HG03060 (cell line): ENCODE data around the gene CLCN7.

Experiments used
- ATAC-seq: cut with Tn5 transposase; IDR thresholded peaks from one replicate; pipeline ENCODE4 v1.9.1; 2021; ENCODE audit warnings: low read depth, moderate number of reproducible peaks; ENCODE audit not compliant: unreplicated experiment

CLCN7 gene

DNA sequence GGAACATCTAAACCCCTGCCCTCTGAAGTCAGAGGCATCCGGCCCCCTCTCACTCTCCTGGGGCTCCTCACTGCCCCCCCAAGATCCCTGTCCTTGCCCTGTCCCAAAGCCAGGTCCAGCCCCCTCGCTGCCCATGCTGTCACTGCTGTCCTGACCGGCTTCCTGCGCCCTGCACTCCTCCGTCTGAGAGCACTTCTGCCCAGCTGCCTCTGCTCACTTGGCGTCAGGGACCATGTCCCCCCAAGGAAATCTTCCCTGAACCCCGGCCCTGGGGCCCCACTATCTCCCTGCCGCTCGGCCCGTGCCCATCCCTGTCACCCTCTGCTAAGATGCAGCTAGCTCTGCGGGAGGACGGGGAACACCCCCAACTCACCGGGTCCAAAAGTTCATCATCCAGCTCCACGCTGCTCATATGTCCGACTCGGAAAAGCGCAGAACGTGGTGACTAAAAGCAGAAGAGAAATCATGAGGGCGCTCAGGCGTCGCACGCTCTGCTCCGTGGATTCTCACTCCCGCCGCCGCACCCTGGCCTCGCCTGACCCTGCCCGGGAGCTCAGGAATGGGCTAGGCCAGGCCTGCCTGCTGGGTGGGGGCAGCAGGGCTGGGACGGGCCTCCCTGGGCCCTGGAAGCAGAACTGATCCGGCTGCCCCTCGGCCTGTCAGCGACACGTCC lies 9.8 kb downstream of the CLCN7 start:
- ATAC-seq, result no peak

DNA sequence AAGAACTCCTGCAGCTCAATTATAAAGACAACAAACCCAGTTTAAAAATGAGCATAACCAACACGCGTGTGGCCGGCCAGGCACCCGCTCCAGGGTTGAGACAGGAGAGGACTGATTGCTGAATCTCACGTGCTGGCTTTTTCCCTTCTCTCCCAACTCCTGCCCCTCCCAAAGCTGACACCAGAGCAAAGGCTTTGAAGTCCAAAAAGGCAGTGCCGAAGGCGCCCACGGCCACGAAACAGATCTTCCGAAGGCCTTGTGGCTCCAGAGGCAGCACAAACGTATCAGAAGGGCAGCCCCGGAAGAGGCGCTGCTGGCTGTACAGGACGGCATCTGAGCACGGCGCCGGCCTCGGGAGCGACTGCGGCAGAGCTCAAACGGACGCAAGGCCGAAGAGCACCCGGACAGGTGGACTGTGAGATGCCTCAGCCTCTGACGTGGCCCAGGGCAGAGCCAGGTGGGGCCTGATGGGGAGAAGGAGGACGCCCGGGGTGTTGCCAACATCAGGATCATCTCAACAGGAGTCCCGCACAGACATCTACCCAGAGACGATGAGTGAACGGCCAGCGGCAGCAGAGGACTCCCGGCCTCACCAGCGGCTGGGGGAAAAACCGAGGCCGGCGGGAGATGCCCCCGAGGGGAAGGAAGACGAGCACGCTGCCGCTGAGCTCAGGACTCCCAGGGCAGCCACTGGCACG lies 10.5 kb downstream of the CLCN7 start:
- ATAC-seq, result no peak

DNA sequence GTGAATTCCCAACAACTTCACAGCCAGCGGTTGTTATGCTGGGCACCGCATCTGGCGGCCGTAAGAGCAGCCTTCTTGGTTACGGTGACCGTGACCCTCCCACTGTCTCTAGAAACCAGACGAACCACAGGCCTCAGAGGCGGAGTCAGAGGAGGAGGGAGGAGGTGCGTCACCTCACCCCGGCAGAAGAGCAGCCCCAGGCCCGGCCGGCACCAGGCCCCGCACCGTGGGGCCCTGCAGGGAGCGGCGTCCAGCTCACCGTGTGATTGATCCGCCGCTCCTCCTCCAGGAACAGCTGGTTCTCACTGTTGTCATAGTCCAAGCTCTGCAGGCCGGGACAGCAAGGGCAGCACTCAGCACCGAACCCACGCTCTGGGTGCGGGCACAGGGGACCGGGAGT lies 13.7 kb downstream of the CLCN7 start:
- ATAC-seq, result no peak

DNA sequence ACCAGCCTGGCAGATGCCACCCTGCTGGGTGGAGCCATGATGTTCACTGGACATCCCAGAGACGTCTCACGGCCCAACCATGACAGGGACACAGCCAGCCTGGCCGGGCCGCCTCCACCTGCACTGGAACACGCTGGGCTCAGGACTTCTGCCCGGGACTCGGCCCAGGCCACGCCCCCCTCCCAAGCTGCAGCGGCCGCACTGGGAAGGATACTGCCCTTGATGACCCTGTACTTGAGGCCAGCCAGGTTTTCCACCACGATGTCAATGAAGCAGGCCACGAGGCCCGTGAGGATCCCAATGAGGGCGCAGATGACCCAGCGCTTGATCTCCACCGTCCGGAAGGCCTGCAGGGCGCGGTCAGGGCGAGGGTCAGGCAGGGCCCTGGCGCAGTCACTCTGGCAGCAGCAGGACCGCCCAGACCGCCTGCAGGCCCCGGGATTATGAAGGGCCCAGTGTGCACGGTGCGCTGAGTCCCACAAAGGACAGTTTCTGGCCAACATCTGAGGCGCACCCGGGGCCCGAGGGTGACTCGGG lies 14.2 kb downstream of the CLCN7 start:
- ATAC-seq, result no peak

DNA sequence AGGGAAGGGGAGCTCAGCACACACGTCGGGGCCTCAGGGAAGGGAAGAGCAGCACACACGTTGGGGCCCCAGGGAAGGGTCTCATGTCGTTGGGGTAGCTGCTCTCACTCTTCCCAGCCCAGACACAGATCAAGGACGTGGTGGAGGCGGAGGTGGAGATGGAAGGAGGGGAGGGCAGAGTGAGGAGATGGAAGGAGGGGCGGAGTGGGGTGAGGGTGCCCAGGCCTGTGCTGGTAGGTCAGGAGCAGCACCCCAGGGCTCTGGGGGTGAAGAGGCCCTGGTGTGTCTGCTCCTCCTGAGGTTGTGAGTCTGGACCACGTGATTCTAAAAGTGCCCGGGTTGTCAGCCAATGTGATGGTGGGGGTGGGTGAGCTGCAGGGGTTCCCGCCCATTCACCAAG lies 14.9 kb downstream of the CLCN7 start:
- ATAC-seq, result no peak

DNA sequence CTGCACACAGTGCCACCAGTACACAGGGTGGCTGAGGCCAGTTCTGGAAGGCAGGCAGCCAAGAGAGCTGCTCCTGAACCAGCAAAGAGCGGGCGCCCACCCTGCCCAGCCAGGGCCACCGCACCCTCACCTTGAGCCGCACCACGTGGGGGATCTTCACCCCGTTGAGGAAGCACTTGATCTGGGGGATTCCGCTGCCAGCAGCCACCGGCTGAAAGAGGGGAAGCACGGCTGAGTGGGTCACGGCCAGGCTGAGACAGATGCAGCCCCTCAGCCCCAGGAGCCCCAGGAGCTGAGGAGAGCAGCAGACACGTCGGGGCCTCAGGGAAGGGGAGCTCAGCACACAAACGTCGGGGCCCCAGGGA lies 15.9 kb downstream of the CLCN7 start:
- ATAC-seq, result no peak

DNA sequence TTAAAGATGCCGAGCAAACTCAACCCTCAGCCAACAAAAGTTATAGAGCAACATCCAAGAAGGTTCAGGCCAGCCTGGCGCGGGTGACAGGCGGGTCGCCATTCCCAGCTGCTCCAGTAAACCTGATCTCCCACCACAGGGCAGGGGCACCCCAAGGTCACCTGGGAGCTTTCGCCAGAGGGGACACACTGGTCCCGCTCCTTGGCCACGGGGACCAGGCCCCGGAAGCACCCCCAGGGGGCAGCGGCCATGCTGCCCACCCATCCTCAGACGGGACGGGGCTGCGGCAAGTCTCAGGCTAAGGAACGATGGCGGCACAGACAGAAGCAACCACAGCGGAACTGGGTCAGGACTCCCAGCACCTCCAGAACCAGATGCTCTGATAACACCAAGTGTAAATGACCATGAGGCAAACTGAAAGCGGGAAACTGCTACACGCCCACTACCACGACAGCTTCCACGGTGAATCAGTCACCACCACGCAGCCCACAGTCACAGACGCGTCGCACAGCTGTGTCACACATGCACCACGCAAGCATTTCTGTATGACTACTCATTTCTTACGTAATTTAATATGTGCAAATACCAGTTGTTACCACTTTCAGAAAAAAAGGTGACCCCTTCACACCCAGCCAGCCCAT lies 16.4 kb downstream of the CLCN7 start:
- ATAC-seq, result no peak

DNA sequence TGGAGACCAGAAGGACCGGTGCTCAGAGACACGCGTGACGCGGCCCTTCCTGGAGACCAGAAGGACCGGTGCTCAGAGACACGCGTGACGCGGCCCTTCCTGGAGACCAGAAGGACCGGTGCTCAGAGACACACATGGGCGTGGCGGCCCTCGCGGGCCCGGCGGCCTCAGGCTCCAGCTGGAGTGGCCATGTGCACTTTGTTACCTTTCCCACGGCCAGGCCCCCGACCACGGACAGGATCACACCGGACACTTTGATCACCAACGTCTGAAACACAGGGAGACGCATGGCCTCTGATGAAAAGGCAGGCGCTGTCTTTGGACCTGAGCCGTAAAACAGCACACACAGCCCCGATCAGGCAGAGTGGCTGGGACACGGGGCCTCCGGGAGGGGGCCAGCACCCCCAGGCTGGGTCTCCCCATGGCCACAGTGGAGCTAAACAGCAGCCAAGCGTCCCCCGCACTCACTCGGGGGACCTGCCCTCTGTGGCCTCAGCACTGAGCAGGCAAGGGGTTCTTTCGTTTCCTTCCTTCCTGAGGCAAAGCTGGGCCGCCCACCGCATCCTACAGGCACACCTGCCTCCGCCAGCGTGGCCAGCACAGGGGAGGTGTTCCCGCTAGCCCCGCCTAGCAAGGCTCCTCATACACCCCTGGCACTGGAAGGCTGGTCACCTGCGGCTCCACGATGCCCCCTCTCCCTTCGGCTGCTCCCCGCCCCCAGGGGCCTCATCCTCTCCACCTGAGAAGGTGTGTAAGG lies 17.2 kb downstream of the CLCN7 start:
- ATAC-seq, result no peak

DNA sequence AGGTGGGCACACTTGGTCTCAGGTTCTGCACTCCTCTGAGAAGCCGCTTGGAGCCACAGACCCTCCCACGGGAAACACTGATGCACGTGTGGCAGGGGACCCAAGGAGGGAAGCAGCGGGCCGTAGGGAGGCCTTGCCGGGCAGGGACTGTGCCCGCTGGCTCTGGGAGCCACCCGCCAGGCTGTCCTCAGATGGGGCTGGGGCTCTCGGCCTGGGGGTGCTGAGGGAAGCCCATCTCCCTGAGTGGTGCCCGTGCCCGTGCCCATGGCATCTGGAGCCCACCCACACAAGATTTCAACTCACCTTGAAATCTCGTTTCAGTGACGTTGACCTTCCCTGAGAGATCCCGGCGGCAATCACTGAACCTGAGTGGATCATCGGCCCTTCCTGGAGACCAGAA lies 17.9 kb downstream of the CLCN7 start:
- ATAC-seq, result no peak

DNA sequence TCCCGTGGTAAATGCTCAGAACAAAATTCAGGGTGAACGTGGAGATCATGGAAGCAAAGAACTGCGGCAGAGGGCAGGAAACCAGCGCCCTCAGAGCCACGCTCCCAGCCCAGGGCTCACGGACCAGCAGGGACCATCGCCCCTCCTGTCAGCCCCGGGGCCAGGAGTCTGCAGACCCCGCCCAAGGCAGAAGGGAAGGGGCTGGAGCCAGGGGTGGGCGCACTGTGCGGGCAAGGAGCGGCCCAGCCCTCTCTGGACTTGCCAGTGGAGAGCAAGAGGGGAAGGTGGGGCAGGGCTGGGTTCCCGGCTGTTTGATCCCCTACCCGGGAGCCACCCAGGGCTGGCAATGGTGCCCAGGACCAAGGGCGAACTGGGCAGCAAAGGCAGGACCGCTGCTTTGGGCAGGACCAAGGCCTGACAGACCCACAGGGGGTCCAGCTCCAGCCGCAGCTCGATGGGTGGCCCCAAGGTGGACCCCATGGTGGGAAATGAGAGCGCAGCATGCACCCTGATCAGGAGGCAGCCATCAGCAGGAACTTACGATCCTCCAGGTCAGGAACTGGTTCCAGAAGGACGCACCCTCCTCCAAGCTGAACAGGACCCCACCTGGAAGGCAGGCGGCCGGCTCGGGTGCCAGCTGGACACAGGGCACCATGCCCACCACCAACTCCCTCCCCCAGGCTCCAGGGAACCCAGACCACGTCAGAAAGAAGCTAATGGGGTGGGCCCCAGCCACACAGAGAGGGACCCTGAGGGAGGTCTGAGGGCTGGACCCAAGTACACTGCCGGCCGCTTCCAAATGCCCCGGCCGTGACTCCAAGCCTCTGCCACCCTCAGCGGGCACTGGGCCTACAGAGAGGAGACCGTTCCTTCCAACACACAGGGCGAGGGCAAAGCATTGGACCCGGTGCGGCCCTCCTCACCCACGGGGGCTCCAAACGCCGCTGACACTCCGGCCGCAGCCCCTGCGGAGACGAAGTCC lies 19.3 kb downstream of the CLCN7 start:
- ATAC-seq, result no peak

DNA sequence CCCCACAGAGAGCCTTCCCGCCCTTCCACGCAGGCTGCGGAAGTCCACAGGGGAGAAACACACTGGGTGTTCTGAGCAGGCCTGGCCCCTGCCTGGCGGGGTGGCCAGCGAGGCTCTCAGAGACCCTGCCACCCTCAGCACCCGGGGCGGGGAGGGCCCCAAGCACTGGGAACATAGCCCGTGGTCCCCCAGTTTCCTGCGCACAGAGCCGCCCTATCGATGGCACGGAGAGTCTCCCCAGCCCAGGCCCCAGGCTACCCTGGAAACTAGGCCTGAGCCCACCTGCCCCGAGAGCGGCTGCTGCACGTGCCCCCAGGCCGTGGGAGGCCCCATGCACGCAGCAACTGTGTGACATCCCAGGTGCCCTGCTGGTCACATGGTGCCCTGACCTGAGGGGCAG lies 20.3 kb downstream of the CLCN7 start:
- ATAC-seq, result no peak

DNA sequence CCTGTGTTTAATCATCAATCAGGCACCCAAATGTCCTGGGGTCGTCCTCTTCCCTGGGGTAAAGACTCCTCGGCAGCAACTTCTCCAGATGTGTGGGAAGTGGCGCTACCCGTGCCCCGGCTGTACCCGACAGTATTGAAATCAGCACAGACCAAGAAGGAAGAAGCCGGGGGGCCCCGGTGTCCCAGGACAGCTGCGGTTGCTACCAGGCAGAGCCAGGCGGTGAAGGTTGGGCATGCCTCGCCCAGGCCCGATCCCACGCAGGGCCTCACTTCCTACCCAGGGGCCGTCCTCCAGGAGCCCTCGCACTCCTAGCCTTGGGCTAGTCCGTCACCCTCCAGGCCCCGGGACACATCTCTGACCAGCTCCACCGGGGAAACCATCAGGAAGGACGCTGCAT lies 21.5 kb downstream of the CLCN7 start:
- ATAC-seq, result no peak

DNA sequence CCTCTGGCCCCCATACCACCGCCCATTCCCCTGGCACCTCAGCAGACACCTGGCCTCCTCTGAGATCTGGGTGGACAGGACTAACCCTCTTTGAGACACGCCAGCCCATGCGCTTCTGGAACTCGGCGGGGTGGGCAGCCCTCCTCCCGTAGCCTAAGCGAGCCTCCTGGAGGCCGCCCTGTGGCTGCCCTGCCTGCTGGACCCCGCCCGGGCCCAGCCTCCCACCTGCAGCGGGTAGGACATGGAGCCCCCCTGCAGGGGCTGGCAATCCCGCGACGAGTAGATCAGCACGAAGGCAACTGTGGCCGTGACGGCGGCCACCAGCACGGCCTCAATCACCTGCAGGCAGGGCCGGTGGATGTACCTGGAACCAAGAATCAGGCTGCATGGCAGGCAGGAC lies 22.3 kb downstream of the CLCN7 start:
- no peak for ATAC-seq

DNA sequence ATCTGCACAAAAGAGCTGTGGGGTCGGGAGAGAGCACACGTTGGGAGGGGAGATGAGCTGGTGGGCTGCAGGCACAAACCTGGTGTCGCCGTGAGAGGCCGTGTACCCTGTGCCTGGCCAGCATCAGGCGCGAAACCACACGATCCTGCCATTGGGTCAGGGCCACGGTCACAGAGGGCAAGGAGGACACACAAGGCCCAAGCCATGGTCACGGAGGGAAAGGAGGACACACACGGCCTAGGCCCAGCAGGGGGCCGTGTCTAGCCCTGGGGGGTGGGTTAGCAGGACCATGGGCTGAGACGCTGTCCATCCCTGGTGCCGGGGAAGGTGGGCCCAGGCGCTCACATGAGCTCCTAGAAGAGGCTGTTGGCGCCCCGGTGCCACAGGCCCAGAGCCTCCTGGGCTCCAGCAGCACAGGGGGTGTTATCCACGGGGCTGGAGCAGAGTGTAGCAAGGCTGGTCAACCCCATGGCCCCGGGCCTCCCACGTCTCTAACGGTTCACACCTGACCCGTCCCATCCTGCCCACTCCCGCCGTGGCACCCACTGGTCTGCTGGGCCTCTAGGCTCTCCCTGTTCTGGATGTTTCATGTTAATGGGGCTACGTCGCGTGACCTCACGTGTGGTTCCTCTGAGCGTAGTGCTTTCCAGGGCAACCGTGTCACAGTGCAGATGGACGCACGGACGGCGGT lies 23.0 kb downstream of the CLCN7 start:
- no peak for ATAC-seq

DNA sequence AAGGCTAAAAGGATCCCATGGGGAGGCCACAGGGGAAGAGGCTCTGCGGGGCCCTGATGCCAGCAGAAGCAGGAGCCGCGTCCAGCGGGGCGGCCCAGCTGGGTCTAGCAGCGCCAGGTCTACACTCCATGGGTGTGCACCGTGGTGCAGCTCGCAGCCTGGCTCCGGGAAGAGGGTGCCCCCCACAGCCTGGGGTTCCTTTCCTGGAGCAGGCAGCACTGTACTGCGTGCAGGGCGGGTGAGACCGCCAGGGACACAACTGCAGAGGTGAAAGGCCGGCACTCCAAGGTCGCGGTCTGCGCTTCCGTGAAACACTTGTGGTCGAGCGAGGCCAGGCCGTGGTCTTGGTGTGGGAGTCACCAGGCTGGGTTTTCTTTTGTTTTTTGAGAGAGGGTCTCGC lies 24.0 kb downstream of the CLCN7 start:
- no peak for ATAC-seq

DNA sequence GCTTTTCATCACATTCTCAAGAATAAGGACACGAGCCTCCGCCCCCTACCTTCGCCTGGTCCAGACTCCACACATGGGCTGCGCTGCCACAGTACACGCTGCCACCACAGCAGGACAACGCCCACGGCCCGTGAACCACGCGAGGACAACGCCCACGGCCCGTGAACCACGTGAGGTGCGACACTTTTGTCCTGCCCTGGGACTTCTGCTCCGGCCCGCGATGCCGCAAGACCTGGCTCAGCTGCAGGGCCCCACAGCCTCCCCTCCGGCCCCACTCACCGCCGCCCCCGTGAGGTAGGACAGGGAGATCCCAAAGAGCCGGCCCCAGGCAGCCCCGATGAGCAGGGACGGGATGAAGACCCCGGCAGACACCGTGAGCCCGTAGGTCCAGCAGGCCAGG lies 24.6 kb downstream of the CLCN7 start:
- ATAC-seq, result no peak

DNA sequence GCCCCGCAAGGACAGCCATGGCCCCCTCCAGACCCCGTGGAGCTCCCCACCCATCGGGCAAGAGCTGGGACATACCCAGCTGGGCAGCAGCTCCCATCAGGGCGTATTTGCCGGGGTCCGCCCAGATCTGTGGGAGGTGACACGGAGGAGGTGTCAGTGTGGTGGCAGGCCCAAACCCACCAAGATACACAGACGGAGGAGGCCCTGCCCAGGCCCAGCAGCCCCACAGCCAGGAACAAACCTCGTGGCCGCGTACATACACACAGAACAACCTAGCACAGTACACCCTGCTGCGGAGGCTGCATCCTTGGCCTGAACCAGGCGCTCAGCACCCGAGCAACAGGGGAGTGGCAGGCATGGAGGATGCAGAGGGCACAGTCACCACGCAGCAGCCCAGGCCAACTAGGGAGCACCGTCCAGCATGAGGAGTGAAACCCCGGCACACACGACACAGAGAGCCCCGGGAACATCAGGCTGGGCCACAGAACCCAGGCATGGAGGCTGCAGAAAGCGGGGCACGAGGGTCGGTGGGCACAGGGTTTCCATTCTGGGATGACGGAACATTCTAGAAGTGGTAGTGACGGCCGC lies 25.5 kb downstream of the CLCN7 start:
- no peak for ATAC-seq

DNA sequence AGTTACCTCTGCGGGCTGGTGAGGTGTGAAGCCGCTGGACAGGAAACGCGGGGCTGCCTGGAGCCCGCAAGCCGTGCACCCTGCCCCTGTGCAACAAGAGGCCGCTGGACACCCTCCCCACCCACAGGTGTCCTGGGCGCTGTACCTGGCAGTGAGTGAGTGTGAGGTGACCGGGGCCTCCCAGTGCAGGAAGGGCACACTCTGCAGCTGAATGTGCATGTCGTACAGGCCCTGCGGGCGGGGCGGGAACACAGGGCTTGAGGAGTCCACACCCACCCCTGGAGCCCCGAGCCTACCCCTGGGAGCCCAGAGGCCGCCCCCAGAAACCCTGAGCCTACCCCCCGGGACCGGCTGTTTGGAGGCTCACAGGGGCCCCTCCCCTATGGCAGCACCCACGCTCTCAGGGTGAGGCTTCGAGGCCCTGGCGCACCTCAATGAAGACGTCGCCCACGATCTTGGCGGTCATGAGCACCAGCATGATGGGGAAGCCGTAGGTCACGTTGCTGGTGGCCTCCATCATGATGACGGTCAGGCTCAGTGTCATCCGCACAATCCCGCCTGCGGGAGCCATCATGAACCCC lies 26.2 kb downstream of the CLCN7 start:
- no peak for ATAC-seq

DNA sequence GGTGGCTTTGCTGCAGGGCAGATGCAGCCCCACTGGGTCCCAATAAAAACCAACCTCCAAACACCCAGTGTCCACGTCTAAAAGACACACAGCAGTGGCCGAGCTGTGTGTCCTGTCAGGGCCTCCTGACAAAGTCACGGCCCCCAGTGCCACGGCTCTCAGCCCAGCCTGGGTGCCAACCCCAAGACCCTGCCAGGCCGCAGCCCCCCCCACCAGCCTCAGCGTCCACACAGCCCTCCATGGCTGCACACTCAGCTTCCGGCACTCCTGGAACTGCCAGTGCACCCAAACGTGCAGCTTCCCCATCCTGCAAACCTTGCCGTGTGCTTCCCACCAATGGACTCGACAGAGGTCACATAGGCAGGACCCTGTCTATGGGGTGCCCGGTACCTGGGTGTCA lies 26.9 kb downstream of the CLCN7 start:
- ATAC-seq, result no peak
